ENCODE data around the gene ZDHHC21.
"Not testable (repeated sequence)": the region's sequence is repeated elsewhere in the genome, so short reads cannot be mapped to it uniquely, and the experiment has no call there.

ZDHHC21 gene

GRCh38 chr9:14682616-14683015, 10.6 kb downstream of the ZDHHC21 start:
- DNase-seq = not testable (repeated sequence)

DNA sequence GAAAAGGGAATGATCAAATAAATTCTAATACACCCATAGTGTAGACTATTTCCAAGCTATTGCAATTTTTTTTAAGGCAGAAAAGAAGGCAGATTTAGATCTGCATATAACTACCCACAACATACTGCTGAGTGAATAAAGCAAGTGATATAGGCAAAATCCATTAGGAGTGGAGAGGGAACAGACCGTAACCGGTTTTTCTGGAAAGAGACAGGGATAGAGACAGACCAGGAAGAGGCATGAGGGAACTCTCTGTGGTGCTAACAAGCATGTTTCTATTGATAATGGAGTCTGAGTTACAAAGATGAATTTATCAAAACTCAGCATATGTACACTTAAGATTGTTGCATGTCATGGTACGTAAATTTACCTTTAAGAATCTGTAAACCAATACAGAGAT, 14.5 kb downstream of the ZDHHC21 start:
- DNase-seq = no peak

GRCh38 chr9:14677872-14678271, 15.4 kb downstream of the ZDHHC21 start:
- no peak for DNase-seq

GRCh38 chr9:14677396-14677795, 15.8 kb downstream of the ZDHHC21 start:
- no peak for DNase-seq

DNA sequence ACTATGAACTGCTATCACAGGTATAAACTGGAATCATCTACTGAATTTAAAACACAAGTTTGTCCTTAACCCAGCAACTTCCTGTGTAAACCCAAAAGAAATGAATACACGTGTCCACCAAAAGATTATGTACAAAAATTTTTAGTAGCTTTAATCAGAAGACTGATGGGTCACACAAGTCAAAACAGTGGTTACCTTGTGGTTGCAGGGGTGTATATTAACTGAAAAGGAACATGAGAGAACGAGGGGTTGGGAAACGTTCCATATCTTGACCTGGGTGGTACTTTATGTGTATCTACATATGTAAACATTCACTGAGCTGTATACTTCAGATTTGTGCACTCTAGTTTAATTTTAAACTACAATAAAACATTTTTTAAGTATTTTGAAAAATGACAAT, 18.6 kb downstream of the ZDHHC21 start:
- DNase-seq = no peak

DNA sequence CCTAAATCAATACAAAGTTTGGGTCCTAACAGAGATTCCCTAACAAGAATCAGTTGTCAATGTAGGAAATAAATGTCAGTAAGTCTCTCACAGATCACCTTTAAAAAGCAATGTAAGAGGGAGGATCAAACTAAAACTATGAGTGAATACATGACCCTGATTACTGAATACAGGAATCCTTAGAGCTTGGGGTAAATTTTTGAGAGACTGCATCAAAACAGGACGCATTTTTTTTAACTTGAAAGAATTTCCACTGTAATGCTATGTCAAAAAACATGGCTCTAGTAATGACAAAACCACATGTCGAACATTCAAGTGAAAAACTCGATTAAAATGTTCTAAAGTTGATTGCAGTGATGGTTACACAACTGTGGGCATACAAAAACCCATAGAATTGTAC, 21.9 kb downstream of the ZDHHC21 start:
- DNase-seq = no peak

DNA sequence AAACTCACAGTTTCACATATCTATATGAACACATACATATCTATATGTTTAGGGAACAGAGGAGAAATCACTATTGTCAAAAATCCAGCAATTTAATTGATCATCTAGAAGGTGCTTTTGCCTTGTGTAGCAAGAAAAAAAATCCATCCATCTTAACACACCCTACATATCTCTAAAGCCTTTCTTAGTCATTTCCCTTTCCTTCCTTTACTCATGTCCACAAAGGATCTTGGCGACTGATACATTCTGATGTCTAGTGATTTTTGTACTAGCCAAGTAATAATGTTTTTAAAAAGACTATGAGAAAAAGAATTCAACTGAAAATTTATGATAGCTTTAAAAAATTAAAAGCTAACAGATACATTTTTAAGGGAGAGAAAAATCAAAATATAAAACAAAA, 22.5 kb downstream of the ZDHHC21 start:
- no peak for DNase-seq

- DNase-seq = not testable (repeated sequence)
Observed at GRCh38 chr9:14664022-14664421, 29.2 kb downstream of the ZDHHC21 start.

- no peak for DNase-seq
Observed at GRCh38 chr9:14662060-14662453, 31.2 kb downstream of the ZDHHC21 start.

DNA sequence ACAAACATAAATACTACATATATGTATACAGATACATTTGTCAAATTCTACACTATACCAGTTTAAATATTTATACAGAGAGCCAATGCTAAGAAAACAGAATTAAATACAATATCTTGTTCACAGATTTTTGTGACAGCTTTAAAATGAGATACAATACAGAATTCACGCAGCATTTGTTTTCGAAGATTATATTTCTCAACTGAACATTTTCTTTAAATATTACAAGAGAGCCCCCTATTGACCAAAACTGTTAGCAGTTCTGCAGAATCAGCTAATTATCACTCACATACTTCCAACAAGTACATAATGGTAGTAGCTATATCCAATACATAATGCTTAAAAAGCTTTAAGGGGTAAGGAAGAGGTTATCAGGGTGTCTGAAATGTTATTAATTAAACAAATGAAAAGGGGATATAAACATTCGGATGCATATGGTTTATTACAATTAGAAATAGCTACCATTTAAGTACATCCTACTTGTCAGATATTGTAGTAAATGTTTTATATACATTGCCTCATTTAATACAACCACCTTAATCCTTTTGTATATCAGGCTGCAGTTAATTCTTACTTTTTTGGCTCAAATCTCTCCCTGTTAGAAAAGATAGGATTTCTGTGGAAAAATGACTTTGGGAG, 31.7 kb downstream of the ZDHHC21 start:
- DNase-seq = no peak

- no peak for DNase-seq
Observed at GRCh38 chr9:14660721-14661120, 32.5 kb downstream of the ZDHHC21 start.

DNA sequence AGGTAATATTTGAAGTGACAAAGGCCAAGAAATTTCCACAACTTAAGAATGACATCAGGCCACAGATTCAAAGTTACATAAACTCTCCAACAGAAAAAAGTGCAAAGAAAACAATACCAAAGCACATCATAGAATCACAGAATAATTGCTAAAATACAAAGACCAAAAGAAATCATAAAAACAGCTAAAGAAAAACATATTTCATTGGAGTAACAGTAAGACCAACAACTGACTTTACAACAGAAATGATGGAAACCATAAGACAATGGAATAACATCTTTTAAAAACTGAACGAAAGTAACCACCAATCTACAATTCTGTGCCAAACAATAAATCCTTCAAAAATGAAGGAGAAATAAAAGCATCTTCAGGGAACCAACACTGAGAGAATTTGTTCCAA, 38.3 kb downstream of the ZDHHC21 start:
- no peak for DNase-seq

DNA sequence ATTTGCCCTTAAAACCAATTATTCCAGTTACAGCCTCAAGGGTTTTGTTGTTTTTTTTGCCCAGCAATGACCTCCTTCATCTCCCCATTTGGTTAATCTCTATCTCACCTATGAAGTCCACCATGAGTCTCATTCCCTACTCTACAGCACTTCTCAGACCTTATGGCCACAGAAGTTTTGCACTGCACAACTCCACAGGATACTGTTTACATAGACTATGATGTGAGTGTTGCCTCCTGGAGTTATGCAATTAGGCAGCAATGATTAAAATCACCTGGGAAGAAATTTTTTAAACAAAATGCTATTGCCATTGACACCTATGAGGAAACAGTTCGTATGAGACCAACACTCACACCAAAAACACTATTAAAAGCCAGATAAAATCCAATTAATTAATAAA, 39.7 kb downstream of the ZDHHC21 start:
- no peak for DNase-seq

DNA sequence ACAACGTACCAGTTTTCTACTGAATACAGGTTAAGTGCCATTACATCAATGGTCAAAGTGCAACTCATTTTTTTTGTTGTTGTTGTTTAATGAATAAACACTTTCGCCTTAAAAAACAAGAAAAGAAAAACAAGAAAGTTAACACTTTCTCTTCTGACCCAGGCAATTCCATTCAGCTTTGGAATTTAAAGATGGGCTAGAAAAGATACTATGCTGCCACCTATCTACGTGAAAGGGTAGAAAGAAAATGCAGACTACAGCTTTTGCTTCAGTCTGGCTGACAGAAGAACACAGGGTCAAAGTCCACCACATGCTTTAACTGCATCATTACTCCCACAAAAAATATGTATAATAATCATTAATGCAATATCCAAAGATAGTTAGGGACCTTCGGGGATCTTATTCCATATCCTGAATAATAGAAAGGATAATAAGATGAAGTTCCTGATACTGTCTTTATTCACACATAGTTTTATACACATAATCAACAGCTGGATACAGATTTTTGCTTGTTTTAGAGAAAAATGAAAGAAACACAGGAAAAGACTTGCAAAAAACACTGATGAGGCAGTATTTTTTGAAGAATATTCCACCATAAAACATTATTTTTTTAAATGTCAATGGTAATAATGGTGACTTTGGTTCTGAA, 40.4 kb downstream of the ZDHHC21 start:
- no peak for DNase-seq

- no peak for DNase-seq
Observed at GRCh38 chr9:14650596-14650995, 42.6 kb downstream of the ZDHHC21 start.

GRCh38 chr9:14645648-14646047, 47.6 kb downstream of the ZDHHC21 start:
- no peak for DNase-seq

- DNase-seq = no peak
Observed at GRCh38 chr9:14640967-14641366, 52.3 kb downstream of the ZDHHC21 start.

DNA sequence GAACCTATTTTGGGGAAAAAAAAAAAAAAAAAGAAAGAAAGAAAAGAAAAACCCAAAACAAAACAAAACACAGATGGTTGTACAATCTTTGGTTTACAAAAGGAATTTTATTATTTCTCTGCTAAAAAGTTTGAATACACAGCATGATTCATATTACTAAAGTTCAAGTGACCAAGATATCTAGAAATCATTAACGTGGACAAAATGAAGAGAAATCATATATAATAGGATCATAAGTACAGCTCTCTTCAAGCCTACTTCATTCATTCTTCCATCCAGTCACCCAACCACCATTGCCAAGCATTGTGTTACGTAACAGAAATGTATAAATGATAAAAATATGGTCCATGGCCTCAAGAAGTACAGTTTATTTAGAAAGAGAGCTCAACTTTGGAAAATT, 52.9 kb downstream of the ZDHHC21 start:
- DNase-seq = no peak

GRCh38 chr9:14633906-14634565, 59.2 kb downstream of the ZDHHC21 start:
- no peak for DNase-seq

- no peak for DNase-seq
Observed at GRCh38 chr9:14633148-14633547, 60.1 kb downstream of the ZDHHC21 start.

DNA sequence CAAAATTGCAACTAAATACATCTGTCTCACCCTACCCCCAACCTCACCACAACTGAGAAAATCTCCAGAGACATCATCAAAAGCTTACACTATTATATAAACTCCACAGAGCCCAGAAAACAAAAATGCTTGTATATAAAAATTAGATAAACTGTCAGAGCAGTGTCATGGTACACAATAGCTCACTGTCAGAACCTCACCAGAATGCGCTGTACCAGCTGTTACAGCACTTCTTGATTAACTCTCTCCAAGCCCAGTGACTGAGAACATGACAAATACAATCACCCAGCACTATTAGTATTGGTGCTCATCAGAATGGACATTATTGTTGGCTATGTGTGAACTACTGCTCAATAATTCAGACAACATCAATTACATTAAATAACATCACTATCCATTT, 65.7 kb downstream of the ZDHHC21 start:
- no peak for DNase-seq

DNA sequence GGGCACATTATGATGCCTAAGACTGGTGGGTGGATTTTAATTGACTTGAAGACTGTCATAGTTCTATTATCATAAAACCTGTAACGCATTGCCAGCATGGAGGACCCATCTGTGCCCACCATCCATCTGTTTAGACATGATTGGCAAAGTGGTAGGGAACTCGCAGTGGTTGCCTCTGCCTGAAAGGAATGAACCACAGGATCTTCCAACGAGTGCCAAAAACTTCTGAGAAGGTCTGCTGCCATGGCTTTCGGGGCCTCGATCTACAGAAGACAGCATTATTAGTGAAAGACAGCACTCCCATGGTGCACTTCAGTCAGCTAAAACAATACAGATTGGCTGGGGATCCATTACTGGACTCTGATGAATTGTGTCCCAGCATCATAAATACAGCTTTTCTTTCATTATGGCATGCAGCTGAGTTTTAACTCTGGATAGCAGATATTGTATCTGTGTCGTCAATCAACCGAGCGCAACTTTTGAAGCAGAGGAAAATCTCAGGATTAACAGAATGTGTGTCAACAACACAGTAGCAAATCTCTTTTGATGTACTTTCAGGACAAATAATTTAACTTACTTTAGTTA, 74.3 kb downstream of the ZDHHC21 start:
- no peak for DNase-seq

GRCh38 chr9:14616188-14616982, 76.8 kb downstream of the ZDHHC21 start:
- peak; percentile 9 for DNase-seq

Measured in central memory CD4-positive, alpha-beta T cell (primary cell).